HCT116 (cell line): Measurements from ENCODE around the gene ACE. TPM values are rescaled to one million over a fixed set of nuclear protein-coding genes. Genes with fewer than 3 reads are reported as not detected.

ENCODE experiments used
- ATAC-seq: fragments of 200-7000 bp; cut with Tn5 transposase; 2 replicates; pipeline ENCODE4 v1.9.1; 2020; ENCODE audit warnings: mild to moderate bottlenecking, moderate library complexity
- BruUV-seq: library from RNA; stranded (reverse); fragments of 400-500 nt; replicated peaks from 2 replicates; lab custom pipeline; 2021; lab: Mats Ljungman, UMichigan
- CTCF ChIA-PET: fragments of 300-600 bp; sonication (Branson Sonifier 250); formaldehyde crosslinking; loops from one replicate; lab custom pipeline; 2021; ENCODE audit warnings: antibody characterized with exemption; lab: Charles Lee
- POLR2A ChIA-PET: fragments of 300-600, 350-600 bp; sonication (Branson Sonifier 250); formaldehyde crosslinking; loops from one replicate; lab custom pipeline; 2021; ENCODE audit warnings: antibody characterized with exemption; lab: Charles Lee
- RAD21 ChIA-PET, 2 experiments: fragments of 300-600 bp; sonication (Branson Sonifier 250); formaldehyde crosslinking; loops; one replicate each; lab custom pipeline; 2023; ENCODE audit warnings: low total read pairs in 2 of 2; ENCODE audit not compliant: uncharacterized antibody in 2 of 2, unreplicated experiment in 2 of 2, low non-redundant PET in 1 of 2; lab: Charles Lee
- DNase-seq: peaks from one replicate; pipeline ENCODE4 v3.0.0-alpha.2; 2010; ENCODE audit warnings: low read depth, low spot score
- H2AFZ ChIP-seq: fragments of 200-600 bp; shearing (Covaris generic), sonication (generic); 2 replicates; pipeline ENCODE4 v1.6.1; 2017; ENCODE audit warnings: low read depth, mixed run types, mixed read lengths, antibody characterized with exemption, low read length; ENCODE audit not compliant: poor library complexity, severe bottlenecking
- H3K27ac ChIP-seq: 2 replicates; pipeline ENCODE4 v1.5.1; 2012; ENCODE audit warnings: low read depth, low read length
- H3K27me3 ChIP-seq: fragments of 200-600 bp; sonication (generic); 2 replicates; pipeline ENCODE4 v1.6.1; 2016; ENCODE audit warnings: mixed run types, low read length, mixed read lengths; ENCODE audit not compliant: insufficient read depth
- H3K36me3 ChIP-seq, 2 experiments: fragments of 200-500 bp in 1 of 2; fragments of 200-600 bp in 1 of 2; sonication (Bioruptor generic) in 1 of 2; sonication (generic) in 1 of 2; 2 replicates each; pipeline versions ENCODE4 v1.5.1 to v1.6.1; 2014 to 2016; ENCODE audit warnings: low read length in 2 of 2, inconsistent platforms in 1 of 2, mixed read lengths in 1 of 2, mixed run types in 1 of 2; ENCODE audit not compliant: insufficient read depth in 2 of 2, control insufficient read depth in 1 of 2
- H3K4me1 ChIP-seq, 2 experiments: fragments of 200-600 bp in 1 of 2; sonication (generic) in 1 of 2; 2 replicates each; pipeline versions ENCODE4 v1.5.1 to v1.6.1; 2012 to 2017; ENCODE audit warnings: low read length in 2 of 2, inconsistent platforms in 1 of 2, mild to moderate bottlenecking in 1 of 2, mixed read lengths in 1 of 2, mixed run types in 1 of 2, moderate library complexity in 1 of 2; ENCODE audit not compliant: insufficient read depth in 2 of 2, control insufficient read depth in 1 of 2
- H3K4me2 ChIP-seq: fragments of 200-600 bp; sonication (generic); 2 replicates; pipeline ENCODE4 v1.6.1; 2017; ENCODE audit warnings: mixed run types, low read length, mixed read lengths
- H3K4me3 ChIP-seq, 2 experiments: fragments of 200-600 bp in 1 of 2; sonication (generic) in 1 of 2; replicated peaks in 1 of 2; 2 replicates each; pipeline ENCODE4 v1.5.1; 2011 to 2016; ENCODE audit warnings: low read length in 2 of 2, control low read depth in 1 of 2, low read depth in 1 of 2, mild to moderate bottlenecking in 1 of 2, mixed read lengths in 1 of 2, mixed run types in 1 of 2
- H3K79me2 ChIP-seq: fragments of 200-600 bp; sonication (generic); 2 replicates; pipeline ENCODE4 v1.6.1; 2017; ENCODE audit warnings: mild to moderate bottlenecking, mixed run types, low read length, moderate library complexity, mixed read lengths; ENCODE audit not compliant: insufficient read depth
- H3K9ac ChIP-seq: fragments of 200-600 bp; sonication (generic); 2 replicates; pipeline ENCODE4 v1.6.1; 2016; ENCODE audit warnings: low read length, mixed read lengths
- H3K9me2 ChIP-seq: fragments of 200-600 bp; sonication (generic), shearing (Covaris generic); 2 replicates; pipeline ENCODE4 v1.6.1; 2017; ENCODE audit warnings: mixed run types, mild to moderate bottlenecking, moderate library complexity; ENCODE audit not compliant: insufficient read depth
- H3K9me3 ChIP-seq, 2 experiments: fragments of 200-500 bp in 1 of 2; fragments of 200-600 bp in 1 of 2; sonication (Bioruptor generic) in 1 of 2; sonication (generic) in 1 of 2; 2 replicates each; pipeline ENCODE4 v1.6.1; 2014 to 2017; ENCODE audit warnings: low read length in 2 of 2, mixed read lengths in 2 of 2, inconsistent platforms in 1 of 2, low read depth in 1 of 2, mild to moderate bottlenecking in 1 of 2, mixed run types in 1 of 2, moderate library complexity in 1 of 2; ENCODE audit not compliant: control insufficient read depth in 1 of 2, insufficient read depth in 1 of 2
- H4K20me1 ChIP-seq: fragments of 200-600 bp; sonication (generic), shearing (Covaris generic); 2 replicates; pipeline ENCODE4 v1.6.1; 2017; ENCODE audit warnings: mixed run types, mild to moderate bottlenecking, moderate library complexity; ENCODE audit not compliant: insufficient read depth
- CEBPB ChIP-seq: IDR thresholded peaks from 2 replicates; pipeline ENCODE4 v1.6.1; 2012; ENCODE audit warnings: low read depth
- EGR1 ChIP-seq: IDR thresholded peaks from 2 replicates; pipeline ENCODE4 v1.6.1; 2012; ENCODE audit warnings: low read depth
- JUND ChIP-seq: IDR thresholded peaks from 2 replicates; pipeline ENCODE4 v1.6.1; 2012
- REST ChIP-seq: IDR thresholded peaks from 2 replicates; pipeline ENCODE4 v1.6.1; 2012; ENCODE audit warnings: low read depth
- SRF ChIP-seq: IDR thresholded peaks from 2 replicates; pipeline ENCODE4 v1.6.1; 2012; ENCODE audit warnings: low read depth
- intact Hi-C: fragments of 100-400 bp; cut with micrococcal nuclease; formaldehyde crosslinking; loops from 2 replicates; pipeline ENCODE4 v1.10.0; 2022
- total RNA-seq: library from RNA; stranded (reverse); gene quantifications from one replicate; pipeline ENCODE4 v1.2.1, GENCODE V29; 2021; ENCODE audit not compliant: unreplicated experiment

ACE gene
- total RNA-seq, 1 experiment from 2014 or later: 7.7 TPM

- DNase-seq: no peak
- TF ChIP-seq EGR1: no peak
- no peak for TF ChIP-seq JUND
- TF ChIP-seq CEBPB: no peak
- TF ChIP-seq REST: no peak
- no peak for TF ChIP-seq SRF
- Histone ChIP-seq H3K4me1 (peaks cover 27 to 30% of the 10 kb centered on the region in 2 experiments), H2AFZ (no peak overlapping the region), H3K4me3 (no peak overlapping the region), H3K36me3 (peaks cover 0 to 7% of the 10 kb centered on the region in 2 experiments; a peak in 1 of 4 replicates), H3K27ac (no peak overlapping the region; the same call in 1 of the 2 replicates), H3K79me2 (peaks cover 77% of the 10 kb centered on the region), H3K9me2 (no peaks in the 10 kb centered on the region), H3K9me3 (no peaks in the 10 kb centered on the region), H3K9ac (no peak overlapping the region), H3K4me2 (no peak overlapping the region), H3K27me3 (no peaks in the 10 kb centered on the region), H4K20me1 (no peaks in the 10 kb centered on the region)
- RAD21 ChIA-PET: interaction anchor here in 1 of 2 experiments (1.0 kb wide), 1 partner anchor 38 kb away, joined by 3 read pairs; no protein-coding TSS in a partner anchor
- CTCF ChIA-PET: interaction anchor here (0.9 kb wide), 1 partner anchor 172 kb away, joined by 3 read pairs; no protein-coding TSS in a partner anchor
- POLR2A ChIA-PET: no interaction called here
- ATAC-seq: no peak
- intact Hi-C loops: no loop called here
- no TSS peak for BruUV-seq
These were observed 36.6 kb upstream of the ACE start for GRCh38 chr17:63440127-63440769.
